ENCODE results near the gene IER3. TPM values are rescaled to one million over a fixed set of nuclear protein-coding genes. Genes with fewer than 3 reads are reported as not detected.

The IER3 gene
- total and polyA plus RNA-seq, 2 of the 8 experiments (the other 6 are each of a cell fraction or from before 2014, with no cell fraction given) = 11.9 to 26.5 TPM

DNA sequence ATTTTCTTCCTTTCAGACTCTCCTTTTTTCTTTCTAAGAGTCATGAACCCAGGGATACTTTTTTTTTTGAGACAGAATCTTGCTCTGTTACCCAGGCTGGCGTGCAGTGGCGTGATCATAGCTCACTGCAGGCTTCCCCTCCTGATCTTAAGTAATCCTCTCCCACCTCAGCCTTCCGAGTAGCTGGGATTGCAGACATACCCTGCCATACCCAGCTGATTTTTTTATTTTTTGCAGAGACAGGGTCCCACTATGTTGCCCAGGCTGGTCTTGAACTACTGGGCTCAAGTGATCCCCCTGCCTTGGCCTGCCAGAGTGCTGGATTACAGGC is 32.8 kb upstream of the IER3 start:
- Histone ChIP-seq H3K23ac (ENCODE audit: insufficient read length) (no peak overlapping the region), H4K20me1 (replicated peaks in 1 of 2; ENCODE audit: control insufficient read depth in 1 of 2, insufficient read depth in 2 of 2, low read length in 2 of 2) (no peaks in the 10 kb centered on the region), H2BK20ac (ENCODE audit: low read length) (no peak overlapping the region), H2BK15ac (ENCODE audit: low read length) (no peak overlapping the region), H3K14ac (ENCODE audit: insufficient read length) (no peak overlapping the region), H2BK12ac (ENCODE audit: low read depth, low read length) (no peak overlapping the region), H3K36me3 (ENCODE audit: control insufficient read depth in 2 of 4, insufficient read depth in 4 of 4, low read length in 3 of 4) (no peaks in the 10 kb centered on the region), H3K27ac (ENCODE audit: low read depth, low read length) (no peak overlapping the region), H3K56ac (replicated peaks; ENCODE audit: insufficient read length, low read depth, low read length) (no peak overlapping the region), H3K4ac (replicated peaks; ENCODE audit: insufficient read length, low read depth, low read length) (no peak overlapping the region), H3K9ac (replicated peaks in 1 of 4; ENCODE audit: extremely low read depth in 1 of 4, low read depth in 3 of 4, low read length in 3 of 4) (no peak overlapping the region), H2AFZ (ENCODE audit: low read length) (no peak overlapping the region), H2AK5ac (ENCODE audit: low read depth, low read length) (no peak overlapping the region), H2BK120ac (replicated peaks; ENCODE audit: low read depth, low read length) (no peak overlapping the region), H3K23me2 (ENCODE audit: low read depth, low read length) (no peaks in the 10 kb centered on the region), H3K79me1 (ENCODE audit: low read depth, low read length) (no peaks in the 10 kb centered on the region), H2BK5ac (ENCODE audit: low read depth, low read length) (no peak overlapping the region), H3K9me3 (ENCODE audit: insufficient read depth in 2 of 2, low read depth in 1 of 2, low read length in 1 of 2) (no peaks in the 10 kb centered on the region), H3K4me2 (ENCODE audit: insufficient read depth in 1 of 2, low read depth in 2 of 2, low read length in 2 of 2) (no peak overlapping the region), H3K4me3 (ENCODE audit: extremely low read depth in 1 of 4, insufficient read depth in 2 of 4, low read depth in 3 of 4, low read length in 4 of 4) (no peak overlapping the region), H3K79me2 (ENCODE audit: control insufficient read depth in 1 of 2, insufficient read depth in 2 of 2, low read length in 2 of 2) (no peaks in the 10 kb centered on the region), H4K8ac (ENCODE audit: extremely low read depth, insufficient read depth, low read length) (no peak overlapping the region), H3K4me1 (replicated peaks in 1 of 4; ENCODE audit: control insufficient read depth in 3 of 4, insufficient read depth in 4 of 4, low read length in 3 of 4) (no peaks in the 10 kb centered on the region), H4K91ac (replicated peaks; ENCODE audit: insufficient read length, low read length) (no peak overlapping the region), H3K27me3 (replicated peaks in 1 of 4; ENCODE audit: control insufficient read depth in 3 of 4, extremely low read depth in 1 of 4, insufficient read depth in 3 of 4, low read length in 3 of 4) (0 out of 7 replicates have a peak, but pooled peaks cover 0 to 3% (median 0%) of the 10 kb centered on the region in 4 experiments), H3K18ac (ENCODE audit: extremely low read depth, low read length) (no peak overlapping the region), H4K5ac (ENCODE audit: insufficient read length, low read depth, low read length) (no peak overlapping the region)
- whole genome bisulfite sequencing, 2 experiments (ENCODE audit: extremely low coverage in 1 of 2, insufficient coverage in 1 of 2, insufficient read length in 1 of 2, insufficient replicate concordance in 2 of 2, low coverage in 1 of 2, low lambda C conversion rate in 2 of 2, missing lambda C conversion rate in 1 of 2) = 82% methylated on average over 3 of the region's 3 CpGs; no CpG with 5 or more reads in 1 of the 2 experiments
- no peak for TF ChIP-seq CHD2 (IDR thresholded peaks at IDR 0.05; ENCODE audit: low read length)
- DNase-seq (ENCODE audit: low read depth in 1 of 2, low spot score in 2 of 2) (no peak), FAIRE-seq (no peak)
- POLR2A ChIA-PET (ENCODE audit: partially characterized antibody) = interaction anchor here (1.1 to 1.6 kb wide), 2 partner anchors 10 to 13 kb away, joined by 3 read pairs; no protein-coding TSS in a partner anchor
- CTCF ChIA-PET (ENCODE audit: partially characterized antibody) = interaction anchor here (0.5 to 2.1 kb wide), 3 partner anchors 13 to 78 kb away, joined by 3 to 5 read pairs (median 4); no protein-coding TSS in a partner anchor
